COLO829 (cell line): ENCODE measurements around the gene MACROH2A2.
"Not testable (repeated sequence)": the region's sequence is repeated elsewhere in the genome, so short reads cannot be mapped to it uniquely, and the experiment has no call there.

Experiments used
- DNase-seq: peaks from one replicate; pipeline ENCODE4 v3.0.0; 2012; ENCODE audit warnings: low spot score

Gene MACROH2A2

GRCh38 chr10:70101068-70101562 lies 48.5 kb downstream of the MACROH2A2 start:
- DNase-seq: not testable (repeated sequence)

DNA sequence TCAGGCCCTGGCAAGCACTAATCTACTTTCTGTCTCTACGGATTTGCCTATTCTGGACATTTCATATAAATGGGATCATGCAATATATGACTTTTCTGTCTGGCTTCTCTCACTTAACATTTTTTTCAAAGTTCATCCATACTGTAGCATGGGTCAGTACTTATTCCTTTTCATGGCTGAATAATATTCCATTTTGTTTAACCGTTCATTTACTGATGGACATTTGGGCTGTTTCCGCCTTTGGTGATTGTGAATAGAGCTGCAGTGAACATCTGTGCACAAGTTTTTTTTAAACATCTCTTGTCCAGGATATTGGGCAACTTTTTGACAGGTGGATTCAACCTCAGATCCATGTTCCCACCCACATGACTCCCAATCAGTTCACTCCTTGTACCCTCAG lies 49.0 kb downstream of the MACROH2A2 start:
- no peak for DNase-seq

GRCh38 chr10:70106958-70107791 lies 54.5 kb downstream of the MACROH2A2 start:
- DNase-seq: no peak

DNA sequence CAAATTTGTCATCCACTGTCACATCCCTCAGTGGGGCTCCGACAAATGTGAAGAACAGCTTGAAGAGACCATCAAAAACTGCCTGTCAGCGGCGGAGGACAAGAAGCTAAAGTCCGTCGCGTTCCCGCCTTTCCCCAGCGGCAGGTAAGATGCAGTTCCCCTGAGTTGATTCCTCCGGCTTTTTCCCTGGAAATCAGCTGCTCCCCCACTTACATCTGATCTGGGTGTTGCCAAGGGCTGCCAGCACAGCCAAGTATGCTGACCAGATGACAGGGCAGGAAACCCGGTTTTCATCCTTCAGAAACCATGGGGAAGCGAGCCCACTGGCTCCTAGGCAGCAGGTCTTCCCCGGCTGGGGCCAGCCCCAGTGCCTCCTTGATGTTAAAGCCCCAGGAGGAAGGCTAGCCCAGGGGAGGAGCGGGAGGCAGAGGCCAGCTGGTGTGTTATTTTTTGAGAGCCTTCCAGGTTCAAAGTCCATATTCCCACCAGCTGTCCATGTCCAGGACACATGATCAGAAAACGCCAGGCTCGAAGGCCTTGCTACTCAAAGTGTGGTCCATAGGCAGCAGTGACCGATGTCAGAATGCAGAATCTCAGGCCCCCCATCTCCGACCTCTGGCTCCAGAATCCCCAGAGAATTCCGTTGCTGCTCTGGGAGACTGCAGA lies 56.6 kb downstream of the MACROH2A2 start:
- no peak for DNase-seq

- no peak for DNase-seq
Measured at GRCh38 chr10:70111496-70111895, 58.9 kb downstream of the MACROH2A2 start.

- no peak for DNase-seq
Measured at GRCh38 chr10:70112071-70112470, 59.4 kb downstream of the MACROH2A2 start.

- DNase-seq: no peak
Measured at GRCh38 chr10:70114902-70115301, 62.3 kb downstream of the MACROH2A2 start.

DNA sequence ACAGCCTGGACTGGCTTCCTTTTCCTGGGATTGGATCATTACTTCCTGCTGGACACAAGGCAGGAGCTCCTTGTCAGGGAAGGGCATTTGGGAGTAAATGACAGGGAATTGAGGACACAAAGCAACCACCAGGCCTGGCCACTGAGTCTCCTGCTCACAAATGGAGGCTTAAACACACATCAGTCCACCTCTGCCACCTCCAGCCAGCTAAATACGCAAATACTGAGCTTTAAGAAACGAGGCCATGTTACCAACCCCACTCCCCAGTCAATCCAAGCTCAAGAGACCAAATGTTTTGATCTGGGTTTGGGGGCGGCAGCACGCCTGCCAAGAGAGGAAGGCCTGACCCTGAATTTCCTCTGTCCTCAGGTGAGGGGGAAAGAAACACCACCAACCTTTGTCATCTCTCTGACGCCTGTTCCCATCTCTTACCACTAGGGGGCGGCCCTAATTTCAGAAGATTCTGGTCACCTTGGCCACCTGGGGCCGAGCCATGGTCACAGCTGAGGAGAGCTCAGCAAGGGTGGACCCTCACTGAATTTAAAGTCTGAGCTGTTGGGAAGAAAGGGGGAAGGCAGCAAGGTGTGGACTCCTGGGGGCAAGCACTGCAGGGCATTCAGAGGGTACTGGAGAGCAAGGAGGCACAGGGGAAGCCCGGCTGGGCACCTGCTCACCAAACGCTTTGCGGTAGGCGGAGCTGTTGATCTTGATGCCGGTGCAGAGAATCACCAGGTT lies 63.5 kb downstream of the MACROH2A2 start:
- DNase-seq: no peak

GRCh38 chr10:70117646-70118045 lies 65.0 kb downstream of the MACROH2A2 start:
- DNase-seq: no peak

DNA sequence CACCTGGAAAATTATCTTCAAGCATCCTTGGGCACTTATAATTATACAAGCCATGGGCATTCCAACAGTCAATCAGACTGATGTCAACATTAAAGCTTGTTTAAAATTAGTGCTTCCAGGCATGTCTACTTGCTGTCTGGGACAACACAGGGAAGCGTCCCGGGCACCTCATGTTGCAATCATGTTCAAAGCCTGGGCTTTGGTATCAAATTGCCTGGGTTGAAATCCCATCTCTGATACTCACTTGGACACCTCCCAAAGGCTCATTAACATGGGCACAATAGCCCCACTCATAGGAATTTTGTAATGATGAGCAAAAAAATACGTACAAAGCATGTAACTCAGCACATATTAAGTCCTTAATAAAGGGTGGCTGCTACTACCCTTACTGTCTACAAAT lies 65.5 kb downstream of the MACROH2A2 start:
- no peak for DNase-seq

DNA sequence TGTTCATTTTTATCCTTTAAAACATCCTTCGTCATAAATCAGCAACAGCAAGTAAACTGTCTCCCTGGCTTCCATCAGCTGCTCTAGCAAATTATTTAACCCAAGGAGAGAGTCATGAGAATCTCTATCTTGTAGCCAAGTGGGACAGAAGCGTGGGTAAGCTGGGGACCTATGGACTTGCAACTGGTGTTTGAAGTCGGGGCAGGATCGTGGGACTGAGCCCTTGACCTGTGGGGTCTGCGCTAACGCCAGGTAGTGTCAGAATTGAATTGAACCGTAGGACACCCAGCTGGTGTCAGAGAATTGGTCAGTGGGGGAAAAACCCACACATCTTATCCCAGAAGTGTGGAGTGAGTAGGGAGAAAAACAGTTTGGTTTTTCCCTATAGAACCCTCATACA lies 66.6 kb downstream of the MACROH2A2 start:
- DNase-seq: no peak

DNA sequence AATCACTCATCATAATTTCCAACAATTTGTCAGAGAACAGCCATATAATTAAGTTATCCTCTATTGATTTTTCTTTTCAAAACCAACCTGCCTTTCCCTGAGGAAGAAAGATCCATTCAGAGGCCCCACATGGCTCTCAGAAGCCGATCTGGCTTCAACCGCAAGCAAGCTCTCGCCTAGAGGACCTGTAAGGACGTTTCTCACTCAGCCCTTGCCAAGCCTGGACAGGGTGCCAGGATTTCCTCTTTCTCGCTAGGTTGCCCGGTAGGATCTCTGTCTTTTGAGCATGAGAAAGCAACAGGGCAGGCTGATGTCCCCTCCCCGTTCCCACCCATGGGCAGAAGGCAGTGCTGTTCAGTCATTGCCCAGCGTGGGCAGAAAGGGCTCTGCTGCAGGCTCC lies 67.0 kb downstream of the MACROH2A2 start:
- no peak for DNase-seq

DNA sequence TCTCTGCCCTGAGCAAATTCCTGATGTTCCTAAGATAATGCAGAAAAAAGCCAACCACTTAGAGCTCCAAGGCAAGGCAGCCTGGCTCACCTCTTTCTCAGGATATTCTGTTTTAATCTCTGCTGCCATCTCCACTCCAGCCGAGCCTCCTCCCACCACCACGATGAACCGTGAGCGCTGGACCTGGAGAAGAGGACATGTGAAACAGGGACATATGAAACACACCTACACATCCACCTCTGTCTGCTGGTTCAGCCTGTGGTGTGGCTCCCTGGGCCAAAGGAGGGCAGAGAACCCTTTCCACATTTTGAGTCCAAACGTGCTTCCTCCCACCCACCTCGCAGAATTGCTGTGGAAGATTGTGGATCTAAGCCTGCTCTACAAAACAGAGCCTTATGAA lies 67.8 kb downstream of the MACROH2A2 start:
- no peak for DNase-seq

- no peak for DNase-seq
Measured at GRCh38 chr10:70121281-70121949, 68.8 kb downstream of the MACROH2A2 start.

DNA sequence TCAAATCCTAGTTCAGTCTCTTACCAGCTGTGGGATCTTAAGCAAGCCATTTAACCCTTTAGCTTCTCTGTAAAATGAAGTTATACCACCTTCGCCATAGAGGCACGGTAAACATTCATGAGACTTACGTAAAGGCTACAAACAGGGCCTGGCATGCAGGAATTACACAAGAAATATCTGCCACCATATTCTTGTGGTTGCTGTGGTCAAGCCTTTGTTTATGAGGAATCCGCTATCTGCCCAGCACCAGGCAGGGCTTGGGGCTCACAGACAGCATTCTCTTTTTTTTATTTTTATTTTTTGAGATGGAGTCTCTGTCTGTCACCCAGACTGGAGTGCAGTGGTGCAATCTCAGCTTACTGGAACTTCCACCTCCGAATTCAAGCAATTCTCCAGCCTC lies 70.1 kb downstream of the MACROH2A2 start:
- DNase-seq: no peak

GRCh38 chr10:70123166-70123565 lies 70.5 kb downstream of the MACROH2A2 start:
- not testable (repeated sequence) for DNase-seq

DNA sequence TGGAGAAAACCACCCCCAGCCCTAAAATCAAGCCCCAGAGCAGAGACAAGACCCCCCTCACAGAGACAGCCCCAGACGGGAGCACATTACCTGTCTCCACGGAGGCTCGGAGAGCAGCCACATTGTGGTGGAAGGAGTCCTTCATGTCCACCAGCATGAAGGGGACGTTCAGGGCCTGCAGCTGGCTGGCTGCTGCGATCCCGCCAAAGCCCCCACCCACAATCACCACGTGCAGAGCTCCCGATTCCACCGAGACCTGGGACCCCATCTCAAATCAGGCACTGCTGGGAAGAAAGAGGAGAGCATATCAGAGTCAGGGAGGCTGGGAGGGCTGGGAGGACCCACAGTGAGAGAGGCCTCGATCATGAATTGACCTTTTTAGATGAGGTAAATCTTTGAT lies 71.2 kb downstream of the MACROH2A2 start:
- no peak for DNase-seq

GRCh38 chr10:70124415-70124814 lies 71.8 kb downstream of the MACROH2A2 start:
- no peak for DNase-seq

- DNase-seq: no peak
Measured at GRCh38 chr10:70124918-70125317, 72.3 kb downstream of the MACROH2A2 start.

GRCh38 chr10:70125918-70126552 lies 73.4 kb downstream of the MACROH2A2 start:
- DNase-seq: no peak

- no peak for DNase-seq
Measured at GRCh38 chr10:70126700-70127395, 74.2 kb downstream of the MACROH2A2 start.
